Germinal center (tissue), 1 donor: ENCODE data around the gene PMS2.
A peak's percentile ranks its signal among the peaks of the same experiment; 100 is the strongest.
"Not testable (repeated sequence)": the region's sequence is repeated elsewhere in the genome, so short reads cannot be mapped to it uniquely, and the experiment has no call there.

Source experiments
- DNase-seq: peaks from one replicate; pipeline ENCODE4 v3.0.0; 2012; ENCODE audit warnings: mixed read lengths, low spot score

PMS2 gene

GRCh38 chr7:6008668-6009611 is at the start of gene PMS2, which contains the start of gene AIMP2:
TSS of gene PMS2 (minus strand) at chr7:6009049. CDS start at chr7:6009019, 30 bp downstream.
TSS of gene AIMP2 (plus strand) at chr7:6009272. CDS start at chr7:6009364, 92 bp downstream.
- peak; percentile 92 for DNase-seq

- no peak for DNase-seq
These were observed 48.7 kb upstream of the PMS2 start for GRCh38 chr7:6057316-6058129.

GRCh38 chr7:6056616-6057015 is 47.8 kb upstream of the PMS2 start:
- DNase-seq: no peak

GRCh38 chr7:6051185-6051584 is 42.3 kb upstream of the PMS2 start:
- not testable (repeated sequence) for DNase-seq

- no peak for DNase-seq
These were observed 40.9 kb upstream of the PMS2 start for GRCh38 chr7:6049780-6050179.

- no peak for DNase-seq
These were observed 26.8 kb upstream of the PMS2 start for GRCh38 chr7:6035686-6036085.

GRCh38 chr7:6035165-6035564 is 26.3 kb upstream of the PMS2 start:
- DNase-seq: no peak

- DNase-seq: no peak
These were observed 23.8 kb upstream of the PMS2 start for GRCh38 chr7:6032641-6033040.

GRCh38 chr7:6032167-6032566 is 23.3 kb upstream of the PMS2 start:
- no peak for DNase-seq

- no peak for DNase-seq
These were observed 22.7 kb upstream of the PMS2 start for GRCh38 chr7:6031567-6031966.

- no peak for DNase-seq
These were observed 22.1 kb upstream of the PMS2 start, which contains the start of gene ANKRD61 for GRCh38 chr7:6030988-6031387. TSS of gene ANKRD61 (plus strand) at chr7:6031376. CDS start at chr7:6031376, 0 bp downstream.

- DNase-seq: no peak
These were observed 19.7 kb upstream of the PMS2 start for GRCh38 chr7:6028563-6028962.

GRCh38 chr7:6027806-6028365 is 19.0 kb upstream of the PMS2 start:
- DNase-seq: no peak

- DNase-seq: no peak
These were observed 18.0 kb upstream of the PMS2 start for GRCh38 chr7:6026820-6027311.

- DNase-seq: peak; percentile 80
These were observed 17.4 kb upstream of the PMS2 start for GRCh38 chr7:6026011-6026819.

GRCh38 chr7:6023974-6024435 is 15.2 kb upstream of the PMS2 start:
- DNase-seq: no peak

GRCh38 chr7:6022707-6023106 is 13.9 kb upstream of the PMS2 start:
- no peak for DNase-seq

GRCh38 chr7:6020371-6021286 is 11.8 kb upstream of the PMS2 start:
- no peak for DNase-seq

- DNase-seq: no peak
These were observed 7.8 kb upstream of the PMS2 start for GRCh38 chr7:6016653-6016966.

- DNase-seq: no peak
These were observed 7.2 kb upstream of the PMS2 start for GRCh38 chr7:6015917-6016652.
